HFF-Myc (cell line): ENCODE measurements around the gene NECAB3.
"Not testable (repeated sequence)": the region's sequence is repeated elsewhere in the genome, so short reads cannot be mapped to it uniquely, and the experiment has no call there.

Experiments used
- DNase-seq: peaks from one replicate; pipeline ENCODE4 v3.0.0-alpha.2; 2011; ENCODE audit warnings: low read depth; ENCODE audit errors: extremely low read depth
- H3K4me3 ChIP-seq: replicated peaks from 2 replicates; pipeline ENCODE4 v1.5.1; 2011; ENCODE audit warnings: low read depth, mild to moderate bottlenecking, control low read depth, low read length
- CTCF ChIP-seq: IDR thresholded peaks from 2 replicates; pipeline ENCODE4 v1.5.1; 2012; ENCODE audit warnings: mild to moderate bottlenecking, low read depth, low read length, control low read depth; ENCODE audit errors: missing control alignments

The NECAB3 gene

DNA sequence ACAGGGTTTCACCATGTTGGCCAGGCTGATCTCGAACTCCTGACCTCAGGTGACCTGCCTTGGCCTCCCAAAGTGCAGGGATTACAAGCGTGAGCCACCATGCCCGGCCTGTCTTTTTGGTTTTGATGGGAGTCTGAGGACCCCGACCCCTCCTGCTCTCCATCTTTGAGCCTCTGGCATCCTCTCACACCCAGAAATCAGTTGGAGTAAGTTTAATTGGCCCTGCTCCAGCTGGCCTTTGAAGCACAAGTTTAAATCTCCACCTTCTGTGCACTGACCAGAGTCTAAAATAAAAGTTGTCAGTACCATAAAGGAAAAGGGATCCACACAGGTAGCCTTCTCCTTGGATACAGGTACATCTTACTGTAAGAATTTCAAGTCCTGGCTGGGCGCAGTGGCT lies 28.0 kb downstream of the NECAB3 start:
- no peak overlapping the region for H3K4me3 ChIP-seq
- no peak for TF ChIP-seq CTCF
- no peak for DNase-seq

GRCh38 chr20:33645396-33645795 lies 28.8 kb downstream of the NECAB3 start:
- no peak for DNase-seq
- H3K4me3 ChIP-seq = no peak overlapping the region
- no peak for TF ChIP-seq CTCF

DNA sequence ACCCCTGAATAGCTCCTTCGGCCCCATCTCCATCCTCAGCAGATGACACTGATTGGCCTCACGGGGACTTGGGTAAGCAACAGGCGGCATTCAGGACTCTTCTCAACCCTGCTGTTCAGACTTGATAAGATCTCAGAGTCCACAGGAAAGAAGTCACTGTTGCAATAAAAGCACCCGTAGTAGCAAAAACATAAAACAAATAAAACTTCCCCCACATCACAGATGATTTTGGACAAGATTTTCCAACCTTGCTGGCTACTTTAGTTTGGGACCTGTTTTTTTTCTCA lies 29.2 kb downstream of the NECAB3 start:
- TF ChIP-seq CTCF = no peak
- no peak overlapping the region for H3K4me3 ChIP-seq
- DNase-seq = no peak

- H3K4me3 ChIP-seq = no peak overlapping the region
- no peak for TF ChIP-seq CTCF
- DNase-seq = no peak
Observed at GRCh38 chr20:33644313-33645071, 29.7 kb downstream of the NECAB3 start.

- no peak for DNase-seq
- no peak for TF ChIP-seq CTCF
- no peak overlapping the region for H3K4me3 ChIP-seq
Observed at GRCh38 chr20:33640287-33640686, 33.9 kb downstream of the NECAB3 start.

DNA sequence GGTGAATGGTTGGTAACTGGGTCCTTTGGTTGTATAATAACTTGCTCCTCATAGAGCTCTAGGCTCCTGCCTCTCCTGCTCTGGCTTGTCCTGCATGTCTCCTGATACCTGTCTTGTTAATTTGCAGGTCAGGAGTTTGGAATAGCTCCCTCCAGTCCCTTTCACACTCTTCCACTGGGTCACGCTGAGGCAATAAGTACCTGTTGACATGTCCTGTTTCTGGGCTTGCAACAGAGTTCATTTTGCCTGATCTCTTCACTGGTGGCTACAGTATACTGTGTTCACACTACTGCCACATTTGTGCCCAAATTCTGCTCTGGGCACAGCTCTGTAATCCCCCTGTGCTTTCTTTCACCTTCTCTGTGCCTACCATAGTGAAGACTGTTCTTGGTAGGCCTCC lies 37.5 kb downstream of the NECAB3 start:
- H3K4me3 ChIP-seq = no peak overlapping the region
- DNase-seq = no peak
- TF ChIP-seq CTCF = no peak

DNA sequence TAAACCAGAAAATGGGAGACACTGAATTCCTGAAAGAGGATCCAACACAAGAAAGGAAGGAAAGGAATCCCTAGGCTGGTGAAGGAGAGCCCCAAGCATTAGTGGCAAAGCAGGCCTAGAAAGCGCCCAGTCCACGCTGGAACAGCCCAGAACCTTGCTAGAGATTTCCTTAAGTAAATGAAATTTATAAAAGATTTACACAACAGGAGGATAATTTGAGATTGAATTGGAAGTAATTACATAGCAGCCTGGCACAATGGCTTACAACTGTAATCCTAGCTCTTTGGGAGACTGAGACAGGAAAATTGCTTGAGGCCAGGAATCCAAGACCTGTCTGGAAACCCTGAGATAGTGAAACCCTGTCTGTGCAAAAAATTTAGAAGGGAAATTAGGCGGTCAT lies 38.9 kb downstream of the NECAB3 start:
- H3K4me3 ChIP-seq = no peak overlapping the region
- TF ChIP-seq CTCF = no peak
- DNase-seq = no peak

GRCh38 chr20:33631910-33632309 lies 42.3 kb downstream of the NECAB3 start:
- not testable (repeated sequence) for H3K4me3 ChIP-seq, DNase-seq
